NCI-H2227 (cell line): ENCODE results near the gene CYB561D1.

Experiments used
- DNase-seq: peaks from one replicate; lab custom pipeline; 2025; ENCODE audit not compliant: unreplicated experiment; lab: John Stamatoyannopoulos, UW

Gene CYB561D1

GRCh38 chr1:109546311-109547109 lies 52.6 kb downstream of the CYB561D1 start:
- peak; percentile 93 for DNase-seq

- DNase-seq, result no peak
Measured at GRCh38 chr1:109547463-109548320, 53.8 kb downstream of the CYB561D1 start.

DNA sequence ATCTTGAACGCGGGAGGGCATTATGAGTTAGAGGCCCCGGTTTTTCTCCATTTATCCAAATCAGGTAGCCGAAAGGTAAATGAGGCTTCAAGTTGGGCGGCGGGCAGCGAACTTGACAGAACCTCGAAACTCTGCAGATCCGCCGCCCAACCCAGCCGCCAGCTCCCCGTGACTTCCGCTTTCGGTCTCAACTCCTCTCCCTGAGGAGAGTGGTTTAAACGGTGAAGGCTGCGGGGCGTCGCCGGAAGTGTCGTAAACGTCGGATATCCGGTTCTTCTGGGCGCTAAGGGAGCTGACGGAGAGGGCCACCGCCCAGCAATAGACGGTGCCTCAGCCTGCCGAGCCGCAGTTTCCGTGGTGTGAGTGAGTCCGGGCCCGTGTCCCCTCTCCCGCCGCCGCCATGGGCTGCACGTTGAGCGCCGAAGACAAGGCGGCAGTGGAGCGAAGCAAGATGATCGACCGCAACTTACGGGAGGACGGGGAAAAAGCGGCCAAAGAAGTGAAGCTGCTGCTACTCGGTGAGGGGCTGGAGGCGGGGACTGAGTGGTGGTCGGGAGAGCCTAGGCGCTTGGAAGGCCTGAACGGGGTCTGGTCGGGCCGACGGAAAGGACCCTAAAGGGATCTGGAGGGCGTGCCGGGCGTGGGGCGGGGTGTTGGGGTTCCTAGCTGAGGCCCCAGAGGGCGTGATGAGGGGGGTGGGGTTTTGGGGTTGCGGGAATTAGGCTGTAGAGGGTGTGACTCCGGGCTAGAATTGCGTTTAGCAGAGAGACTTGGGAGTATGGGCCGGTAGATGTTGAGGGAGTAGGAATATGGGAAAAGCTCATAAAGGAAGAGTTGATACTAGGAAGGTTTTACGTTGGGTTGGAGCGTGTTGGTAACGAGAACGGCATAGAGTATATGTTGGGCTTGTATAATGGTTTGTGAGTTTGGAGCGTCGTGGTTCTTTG lies 54.7 kb downstream of the CYB561D1 start, which contains the start of gene GNAI3:
TSS of gene GNAI3 (plus strand) at position 295 of the 947 bp plus-strand sequence. CDS start at position 401, 106 bp downstream.
- DNase-seq, result peak; percentile 96
